Osteoblast (primary cell): ENCODE results near the gene AIF1. TPM values are rescaled to one million over a fixed set of nuclear protein-coding genes. Genes with fewer than 3 reads are reported as not detected.

Source experiments
- DNase-seq: peaks from one replicate; pipeline ENCODE4 v3.0.0; 2011; ENCODE audit warnings: low spot score, mixed read lengths; ENCODE audit not compliant: insufficient read length; ENCODE audit errors: missing footprints
- H2AFZ ChIP-seq: 2 replicates; pipeline ENCODE4 v1.6.0; 2011; ENCODE audit warnings: mild to moderate bottlenecking, low read length
- H3K27ac ChIP-seq: 2 replicates; pipeline ENCODE4 v1.5.1; 2011; ENCODE audit warnings: mild to moderate bottlenecking, low read depth, low read length, moderate library complexity
- H3K27me3 ChIP-seq: 2 replicates; pipeline ENCODE4 v1.6.0; 2012; ENCODE audit warnings: mild to moderate bottlenecking, control low read depth, inconsistent platforms, low read length, moderate library complexity; ENCODE audit not compliant: insufficient read depth
- H3K36me3 ChIP-seq: 2 replicates; pipeline ENCODE4 v1.5.1; 2011; ENCODE audit warnings: mild to moderate bottlenecking, low read length, control low read depth, moderate library complexity; ENCODE audit not compliant: insufficient read depth
- H3K4me1 ChIP-seq: 2 replicates; pipeline ENCODE4 v1.5.1; 2011; ENCODE audit warnings: mild to moderate bottlenecking, low read length, control low read depth, moderate library complexity; ENCODE audit not compliant: insufficient read depth
- H3K4me2 ChIP-seq: 2 replicates; pipeline ENCODE4 v1.6.0; 2011; ENCODE audit warnings: mild to moderate bottlenecking, low read length; ENCODE audit not compliant: insufficient read depth
- H3K4me3 ChIP-seq: fragments of 200-600 bp; sonication (generic); 3 replicates; pipeline ENCODE4 v1.5.1; 2012; ENCODE audit warnings: mild to moderate bottlenecking, low read length, inconsistent platforms; ENCODE audit not compliant: insufficient read depth
- H3K79me2 ChIP-seq: 2 replicates; pipeline ENCODE4 v1.6.0; 2012; ENCODE audit warnings: mild to moderate bottlenecking, low read length, control low read depth, inconsistent platforms; ENCODE audit not compliant: insufficient read depth
- H3K9me3 ChIP-seq: 2 replicates; pipeline ENCODE4 v1.5.1; 2011; ENCODE audit warnings: low read depth, low read length, control low read depth
- H4K20me1 ChIP-seq: 2 replicates; pipeline ENCODE4 v1.6.0; 2012; ENCODE audit warnings: mild to moderate bottlenecking, low read length, control low read depth; ENCODE audit not compliant: insufficient read depth
- CTCF ChIP-seq: IDR thresholded peaks from 2 replicates; pipeline ENCODE4 v1.5.1; 2011; ENCODE audit warnings: mild to moderate bottlenecking, low read depth, low read length, moderate library complexity; ENCODE audit errors: extremely low read depth
- total RNA-seq: library from RNA; depleted of rRNA; stranded (reverse); fragments of >200 nt; gene quantifications from 2 replicates; pipeline ENCODE4 v1.2.3, GENCODE V29; 2012

The AIF1 gene
- total RNA-seq, 1 donor: 0.36 TPM

GRCh38 chr6:31619805-31620585 is 5.0 kb downstream of the AIF1 start:
- peak overlapping the region; percentile 99 for H3K4me3 ChIP-seq
- H4K20me1 ChIP-seq: peaks cover 34% of the 10 kb centered on the region
- H3K36me3 ChIP-seq: peaks cover 27% of the 10 kb centered on the region
- H3K4me1 ChIP-seq: peaks cover 18% of the 10 kb centered on the region
- DNase-seq: peak; percentile 98
- no peak for TF ChIP-seq CTCF
- peak overlapping the region; percentile 89 for H3K4me2 ChIP-seq
- H3K9me3 ChIP-seq: no peaks in the 10 kb centered on the region
- peaks cover 43% of the 10 kb centered on the region for H3K79me2 ChIP-seq
- H3K27ac ChIP-seq: peak overlapping the region; percentile 99
- H2AFZ ChIP-seq: peak overlapping the region; percentile 96
- H3K27me3 ChIP-seq: no peaks in the 10 kb centered on the region

- peaks cover 35% of the 10 kb centered on the region for H3K36me3 ChIP-seq
- peak within 1 kb of the TSS; percentile 95 for H3K4me2 ChIP-seq
- peak within 1 kb of the TSS; percentile 99 for H3K4me3 ChIP-seq
- peaks cover 51% of the 10 kb centered on the region for H3K79me2 ChIP-seq
- peaks cover 18% of the 10 kb centered on the region for H3K4me1 ChIP-seq
- H3K27ac ChIP-seq: peak within 1 kb of the TSS; percentile 99
- peak within 1 kb of the TSS; percentile 96 for H2AFZ ChIP-seq
- H3K27me3 ChIP-seq: no peaks in the 10 kb centered on the region
- no peaks in the 10 kb centered on the region for H3K9me3 ChIP-seq
- TF ChIP-seq CTCF: no peak
- peaks cover 41% of the 10 kb centered on the region for H4K20me1 ChIP-seq
- DNase-seq: peak; percentile 98
These were observed 5.7 kb downstream of the AIF1 start, which contains the start of gene PRRC2A for GRCh38 chr6:31620586-31621319. Gene PRRC2A, plus strand, starts transcription at chr6:31620715. Its CDS starts 2,075 bp downstream, at chr6:31622790.

- peak overlapping the region; percentile 95 for H3K4me2 ChIP-seq
- H3K9me3 ChIP-seq: no peaks in the 10 kb centered on the region
- H3K27ac ChIP-seq: peak overlapping the region; percentile 91
- peaks cover 18% of the 10 kb centered on the region for H3K4me1 ChIP-seq
- DNase-seq: peak; percentile 34
- H3K79me2 ChIP-seq: peaks cover 57% of the 10 kb centered on the region
- TF ChIP-seq CTCF: no peak
- peak overlapping the region; percentile 70 for H2AFZ ChIP-seq
- H3K27me3 ChIP-seq: no peaks in the 10 kb centered on the region
- H4K20me1 ChIP-seq: peaks cover 43% of the 10 kb centered on the region
- H3K4me3 ChIP-seq: peak overlapping the region; percentile 99
- H3K36me3 ChIP-seq: peaks cover 41% of the 10 kb centered on the region
These were observed 6.4 kb downstream of the AIF1 start for GRCh38 chr6:31621320-31621939.
